WTC11 (cell line): ENCODE measurements around the gene PPP4R4. TPM values are rescaled to one million over a fixed set of nuclear protein-coding genes. Genes with fewer than 3 reads are reported as not detected.

Experiments used
- ATAC-seq: fragments of 200-7000 bp; cut with Tn5 transposase; 2 replicates; pipeline ENCODE4 v1.10.0; 2021; ENCODE audit warnings: mild to moderate bottlenecking, moderate library complexity
- Bru-seq: library from RNA; stranded (reverse); fragments of 400-500 nt; gene quantifications from one replicate; lab custom pipeline; 2021; lab: Mats Ljungman, UMichigan
- CTCF ChIA-PET: fragments of 300-600 bp; sonication (Branson Sonifier 250); formaldehyde crosslinking; loops from one replicate; lab custom pipeline; 2021; ENCODE audit warnings: antibody characterized with exemption; lab: Charles Lee
- POLR2A ChIA-PET: fragments of 350-600 bp; sonication (Branson Sonifier 250); formaldehyde crosslinking; loops from one replicate; lab custom pipeline; 2021; ENCODE audit warnings: antibody characterized with exemption; lab: Charles Lee
- DNase-seq: peaks from one replicate; pipeline ENCODE4 v3.0.0; 2021; ENCODE audit warnings: low spot score
- H3K27ac Mint-ChIP-seq: 2 replicates; pipeline ENCODE4 v1.8.0; 2021; ENCODE audit warnings: mixed read lengths
- H3K27me3 Mint-ChIP-seq: 2 replicates; pipeline ENCODE4 v1.8.0; 2021; ENCODE audit warnings: low read depth, mild to moderate bottlenecking, moderate library complexity, mixed read lengths
- H3K36me3 Mint-ChIP-seq: 2 replicates; pipeline ENCODE4 v1.8.0; 2021; ENCODE audit warnings: mixed read lengths
- H3K4me1 Mint-ChIP-seq: 2 replicates; pipeline ENCODE4 v1.8.0; 2022; ENCODE audit warnings: mixed read lengths
- H3K4me3 Mint-ChIP-seq: 2 replicates; pipeline ENCODE4 v1.8.0; 2021; ENCODE audit warnings: mild to moderate bottlenecking, moderate library complexity, mixed read lengths
- H3K9me3 Mint-ChIP-seq: 2 replicates; pipeline ENCODE4 v1.8.0; 2021; ENCODE audit warnings: mixed read lengths
- ATF1 ChIP-seq: sonication (generic); formaldehyde crosslinking; IDR thresholded peaks from 2 replicates; pipeline ENCODE4 v1.8.1; 2023; ENCODE audit warnings: mild to moderate bottlenecking, moderate library complexity, missing genetic modification reagents
- ELF4 ChIP-seq: sonication (generic); formaldehyde crosslinking; IDR thresholded peaks from 2 replicates; pipeline ENCODE4 v1.8.1; 2022; ENCODE audit warnings: low read depth, mild to moderate bottlenecking, moderate library complexity, missing genetic modification reagents
- ETV6 ChIP-seq: sonication (generic); formaldehyde crosslinking; IDR thresholded peaks from 2 replicates; pipeline ENCODE4 v1.8.1; 2022; ENCODE audit warnings: mild to moderate bottlenecking, missing genetic modification reagents
- JUN ChIP-seq: sonication (generic); formaldehyde crosslinking; IDR thresholded peaks from 2 replicates; pipeline ENCODE4 v1.8.0; 2023; ENCODE audit warnings: mild to moderate bottlenecking, missing genetic modification reagents
- KAT7 ChIP-seq: sonication (generic); formaldehyde crosslinking; IDR thresholded peaks from 2 replicates; pipeline ENCODE4 v1.8.1; 2023; ENCODE audit warnings: missing genetic modification reagents, mild to moderate bottlenecking, borderline replicate concordance
- NFATC4 ChIP-seq: fragments of 250-450 bp; sonication (Bioruptor Pico); IDR thresholded peaks from 2 replicates; pipeline ENCODE4 v1.9.0; 2021; ENCODE audit warnings: mild to moderate bottlenecking
- NFYB ChIP-seq: sonication (generic); formaldehyde crosslinking; conservative IDR thresholded peaks from 2 replicates; pipeline ENCODE4 v1.8.0; 2022; ENCODE audit warnings: low read depth, missing genetic modification reagents
- NR1H2 ChIP-seq: sonication (generic); formaldehyde crosslinking; IDR thresholded peaks from 2 replicates; pipeline ENCODE4 v1.9.0; 2021; ENCODE audit warnings: mild to moderate bottlenecking, moderate library complexity, missing genetic modification reagents
- OVOL2 ChIP-seq: fragments of 250-450 bp; sonication (Bioruptor Pico); IDR thresholded peaks from 2 replicates; pipeline ENCODE4 v1.9.0; 2021; ENCODE audit warnings: mild to moderate bottlenecking, borderline replicate concordance
- PRRX2 ChIP-seq: fragments of 250-450 bp; sonication (Bioruptor Pico); IDR thresholded peaks from 2 replicates; pipeline ENCODE4 v1.8.0; 2021; ENCODE audit warnings: mild to moderate bottlenecking
- SOX15 ChIP-seq: fragments of 250-450 bp; sonication (Bioruptor Pico); IDR thresholded peaks from 2 replicates; pipeline ENCODE4 v1.9.0; 2021; ENCODE audit warnings: mild to moderate bottlenecking
- SP1 ChIP-seq: sonication (generic); formaldehyde crosslinking; conservative IDR thresholded peaks from 2 replicates; pipeline ENCODE4 v1.8.1; 2022; ENCODE audit warnings: missing genetic modification reagents
- ZBTB21 ChIP-seq: sonication (generic); formaldehyde crosslinking; IDR thresholded peaks from 2 replicates; pipeline ENCODE4 v1.8.1; 2023; ENCODE audit warnings: mild to moderate bottlenecking, missing genetic modification reagents, borderline replicate concordance
- ZNF121 ChIP-seq: sonication (generic); formaldehyde crosslinking; IDR thresholded peaks from 2 replicates; pipeline ENCODE4 v1.8.0; 2023; ENCODE audit warnings: missing genetic modification reagents
- ZNF232 ChIP-seq: sonication (generic); formaldehyde crosslinking; IDR thresholded peaks from 2 replicates; pipeline ENCODE4 v1.8.0; 2022; ENCODE audit warnings: mild to moderate bottlenecking, missing genetic modification reagents
- long read RNA-seq, 3 experiments: library from RNA in 1 of 3; library from capped mRNA in 1 of 3; library from polyadenylated mRNA in 1 of 3; unstranded in 2 of 3; stranded (forward) in 1 of 3; transcript quantifications; one replicate each; pipeline ENCODE4 v2.0.0, GENCODE V29; 2021
- total RNA-seq: library from RNA; stranded (reverse); gene quantifications from 3 replicates; pipeline ENCODE4 v1.2.3, GENCODE V29; 2021
- TF ChIP-seq, protein P1 (sequence below): sonication (generic); formaldehyde crosslinking; IDR thresholded peaks from 2 replicates; pipeline ENCODE4 v1.8.1; 2023; ENCODE audit warnings: mild to moderate bottlenecking, moderate library complexity, missing genetic modification reagents
- TF ChIP-seq, protein P2 (sequence below): sonication (generic); formaldehyde crosslinking; IDR thresholded peaks from 2 replicates; pipeline ENCODE4 v1.8.0; 2022; ENCODE audit warnings: mild to moderate bottlenecking, missing genetic modification reagents
- TF ChIP-seq, protein P3 (sequence below): sonication (generic); formaldehyde crosslinking; IDR thresholded peaks from 2 replicates; pipeline ENCODE4 v1.8.0; 2023; ENCODE audit warnings: mild to moderate bottlenecking, missing genetic modification reagents
- TF ChIP-seq, protein P4 (sequence below): sonication (generic); formaldehyde crosslinking; IDR thresholded peaks from 2 replicates; pipeline ENCODE4 v1.8.1; 2022; ENCODE audit warnings: mild to moderate bottlenecking, moderate library complexity, missing genetic modification reagents
- TF ChIP-seq, protein P5 (sequence below): sonication (generic); formaldehyde crosslinking; IDR thresholded peaks from 2 replicates; pipeline ENCODE4 v1.8.0; 2022; ENCODE audit warnings: mild to moderate bottlenecking, missing genetic modification reagents
- TF ChIP-seq, protein P6 (sequence below): sonication (generic); formaldehyde crosslinking; IDR thresholded peaks from 2 replicates; pipeline ENCODE4 v1.8.1; 2022; ENCODE audit warnings: mild to moderate bottlenecking, missing genetic modification reagents, moderate library complexity, borderline replicate concordance

PPP4R4 gene, protein sequence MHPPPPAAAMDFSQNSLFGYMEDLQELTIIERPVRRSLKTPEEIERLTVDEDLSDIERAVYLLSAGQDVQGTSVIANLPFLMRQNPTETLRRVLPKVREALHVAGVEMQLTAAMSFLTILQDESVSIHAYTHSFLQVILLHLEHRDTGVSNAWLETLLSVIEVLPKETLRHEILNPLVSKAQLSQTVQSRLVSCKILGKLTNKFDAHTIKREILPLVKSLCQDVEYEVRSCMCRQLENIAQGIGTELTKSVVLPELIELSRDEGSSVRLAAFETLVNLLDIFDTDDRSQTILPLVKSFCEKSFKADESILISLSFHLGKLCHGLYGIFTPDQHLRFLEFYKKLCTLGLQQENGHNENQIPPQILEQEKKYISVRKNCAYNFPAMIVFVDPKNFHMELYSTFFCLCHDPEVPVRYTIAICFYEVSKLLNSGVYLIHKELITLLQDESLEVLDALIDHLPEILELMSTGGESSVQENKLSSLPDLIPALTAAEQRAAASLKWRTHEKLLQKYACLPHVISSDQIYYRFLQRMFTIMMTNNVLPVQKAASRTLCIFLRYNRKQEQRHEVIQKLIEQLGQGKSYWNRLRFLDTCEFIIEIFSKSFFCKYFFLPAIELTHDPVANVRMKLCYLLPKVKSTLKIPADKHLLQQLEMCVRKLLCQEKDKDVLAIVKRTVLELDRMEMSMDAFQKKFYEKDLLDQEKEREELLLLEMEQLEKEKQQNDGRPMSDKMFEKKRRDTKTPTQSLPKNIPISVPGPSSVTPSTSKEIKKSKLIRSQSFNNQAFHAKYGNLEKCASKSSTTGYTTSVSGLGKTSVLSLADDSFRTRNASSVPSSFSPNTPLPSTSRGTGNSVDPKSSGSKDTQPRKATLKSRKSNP
- total RNA-seq (8.1 to 9.6 TPM (median 8.2 TPM) in 3 replicates), Bru-seq, nascent RNA (percentile 68 among the genes with signal in this experiment)
- long read RNA-seq, experiment 1, transcript PPP4R4-201 (25 exons, 3,868 nt) = major isoform, 8 of 14 reads
- long read RNA-seq, experiment 1, partial matches to known transcripts = 1 of 14 reads
- long read RNA-seq, experiment 1, other reads (novel, unspliced or antisense) = 5 of 14 reads
- long read RNA-seq, experiment 2, partial matches to known transcripts = 3 of 10 reads
- long read RNA-seq, experiment 2, other reads (novel, unspliced or antisense) = 6 of 10 reads
- long read RNA-seq, experiment 3 = 0 reads

DNA sequence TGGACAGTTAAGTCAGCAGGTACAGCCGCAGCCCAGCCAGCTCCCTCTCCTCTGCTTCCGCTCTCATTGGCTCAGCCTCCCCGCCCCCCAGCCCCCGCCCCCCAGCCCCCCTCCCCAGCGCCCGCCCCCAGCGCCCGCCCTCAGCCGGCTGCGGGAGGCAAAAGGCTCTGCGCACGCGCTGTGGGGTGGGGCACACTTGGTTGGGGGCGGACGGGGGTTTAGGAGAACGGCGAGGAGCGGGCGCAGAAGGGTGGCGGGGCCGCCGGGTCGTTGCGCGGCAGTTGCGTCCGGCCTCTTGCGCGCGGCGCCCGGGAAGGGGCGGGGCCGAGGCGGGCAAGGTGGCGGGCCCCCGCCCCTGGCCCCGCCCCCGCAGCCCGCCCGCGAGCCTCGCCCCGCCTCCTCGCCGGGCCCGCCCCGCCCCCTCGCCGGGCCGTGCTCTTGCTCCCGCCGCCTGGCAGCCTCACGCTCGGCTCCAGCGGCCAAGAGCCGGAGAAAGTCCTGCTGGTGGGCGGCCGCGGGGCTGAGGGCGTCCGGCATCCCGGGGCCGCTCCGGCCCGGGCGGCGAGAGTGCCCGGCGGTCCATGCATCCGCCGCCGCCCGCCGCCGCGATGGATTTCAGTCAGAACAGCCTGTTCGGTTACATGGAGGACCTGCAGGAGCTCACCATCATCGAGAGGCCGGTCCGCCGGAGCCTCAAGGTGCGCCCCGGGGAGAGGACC is at the start of gene PPP4R4:
PPP4R4 (plus strand) TSS at position 438 of the 719 bp plus-strand sequence; CDS start at position 582, 144 bp downstream.
- Mint-ChIP-seq H3K36me3 (no peaks in the 10 kb centered on the region), H3K4me3 (peak within 1 kb of the TSS; percentile 88), H3K27me3 (peaks cover 50% of the 10 kb centered on the region), H3K4me1 (peaks cover 30% of the 10 kb centered on the region), H3K27ac (peak within 1 kb of the TSS; percentile 60), H3K9me3 (peaks cover 4% of the 10 kb centered on the region; the same call in 1 of the 2 replicates)
- ChIA-PET POLR2A (interaction anchor here (1.2 to 1.4 kb wide), 3 partner anchors 9 to 29 kb away, joined by 3 to 6 read pairs (median 5); no protein-coding TSS in a partner anchor), CTCF (interaction anchor here (0.6 to 3.2 kb wide), 13 partner anchors 9 to 235 kb away, joined by 3 to 41 read pairs (median 6); partner anchors contain the start of gene IFI27L2)
- no peak; the same call in none of the 2 replicates for TF ChIP-seq SP1
- TF ChIP-seq KAT7 (CRISPR knock-in tag) = 0 out of 2 replicates have a peak, but pooled peaks have one; percentile 58
- no peak for TF ChIP-seq NR1H2 (CRISPR knock-in tag)
- TF ChIP-seq NFYB (CRISPR knock-in tag) = no peak
- no peak for TF ChIP-seq PRRX2 (CRISPR knock-in tag)
- TF ChIP-seq, protein P1, sequence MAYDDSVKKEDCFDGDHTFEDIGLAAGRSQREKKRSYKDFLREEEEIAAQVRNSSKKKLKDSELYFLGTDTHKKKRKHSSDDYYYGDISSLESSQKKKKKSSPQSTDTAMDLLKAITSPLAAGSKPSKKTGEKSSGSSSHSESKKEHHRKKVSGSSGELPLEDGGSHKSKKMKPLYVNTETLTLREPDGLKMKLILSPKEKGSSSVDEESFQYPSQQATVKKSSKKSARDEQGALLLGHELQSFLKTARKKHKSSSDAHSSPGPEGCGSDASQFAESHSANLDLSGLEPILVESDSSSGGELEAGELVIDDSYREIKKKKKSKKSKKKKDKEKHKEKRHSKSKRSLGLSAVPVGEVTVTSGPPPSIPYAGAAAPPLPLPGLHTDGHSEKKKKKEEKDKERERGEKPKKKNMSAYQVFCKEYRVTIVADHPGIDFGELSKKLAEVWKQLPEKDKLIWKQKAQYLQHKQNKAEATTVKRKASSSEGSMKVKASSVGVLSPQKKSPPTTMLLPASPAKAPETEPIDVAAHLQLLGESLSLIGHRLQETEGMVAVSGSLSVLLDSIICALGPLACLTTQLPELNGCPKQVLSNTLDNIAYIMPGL (CRISPR knock-in tag) = no peak; the same call in 1 of the 2 replicates
- TF ChIP-seq ETV6 (CRISPR knock-in tag) = peak; percentile 74; the same call in 1 of the 2 replicates
- no peak for TF ChIP-seq SOX15
- no peak for TF ChIP-seq ATF1
- TF ChIP-seq ZBTB21 (CRISPR knock-in tag) = no peak
- TF ChIP-seq ZNF121 (CRISPR knock-in tag) = no peak
- TF ChIP-seq OVOL2 (CRISPR knock-in tag) = no peak
- TF ChIP-seq NFATC4 (CRISPR knock-in tag) = no peak
- TF ChIP-seq, protein P2, sequence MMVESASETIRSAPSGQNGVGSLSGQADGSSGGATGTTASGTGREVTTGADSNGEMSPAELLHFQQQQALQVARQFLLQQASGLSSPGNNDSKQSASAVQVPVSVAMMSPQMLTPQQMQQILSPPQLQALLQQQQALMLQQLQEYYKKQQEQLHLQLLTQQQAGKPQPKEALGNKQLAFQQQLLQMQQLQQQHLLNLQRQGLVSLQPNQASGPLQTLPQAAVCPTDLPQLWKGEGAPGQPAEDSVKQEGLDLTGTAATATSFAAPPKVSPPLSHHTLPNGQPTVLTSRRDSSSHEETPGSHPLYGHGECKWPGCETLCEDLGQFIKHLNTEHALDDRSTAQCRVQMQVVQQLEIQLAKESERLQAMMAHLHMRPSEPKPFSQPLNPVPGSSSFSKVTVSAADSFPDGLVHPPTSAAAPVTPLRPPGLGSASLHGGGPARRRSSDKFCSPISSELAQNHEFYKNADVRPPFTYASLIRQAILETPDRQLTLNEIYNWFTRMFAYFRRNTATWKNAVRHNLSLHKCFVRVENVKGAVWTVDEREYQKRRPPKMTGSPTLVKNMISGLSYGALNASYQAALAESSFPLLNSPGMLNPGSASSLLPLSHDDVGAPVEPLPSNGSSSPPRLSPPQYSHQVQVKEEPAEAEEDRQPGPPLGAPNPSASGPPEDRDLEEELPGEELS (CRISPR knock-in tag) = 0 out of 2 replicates have a peak, but pooled peaks have one; percentile 33
- TF ChIP-seq, protein P3, sequence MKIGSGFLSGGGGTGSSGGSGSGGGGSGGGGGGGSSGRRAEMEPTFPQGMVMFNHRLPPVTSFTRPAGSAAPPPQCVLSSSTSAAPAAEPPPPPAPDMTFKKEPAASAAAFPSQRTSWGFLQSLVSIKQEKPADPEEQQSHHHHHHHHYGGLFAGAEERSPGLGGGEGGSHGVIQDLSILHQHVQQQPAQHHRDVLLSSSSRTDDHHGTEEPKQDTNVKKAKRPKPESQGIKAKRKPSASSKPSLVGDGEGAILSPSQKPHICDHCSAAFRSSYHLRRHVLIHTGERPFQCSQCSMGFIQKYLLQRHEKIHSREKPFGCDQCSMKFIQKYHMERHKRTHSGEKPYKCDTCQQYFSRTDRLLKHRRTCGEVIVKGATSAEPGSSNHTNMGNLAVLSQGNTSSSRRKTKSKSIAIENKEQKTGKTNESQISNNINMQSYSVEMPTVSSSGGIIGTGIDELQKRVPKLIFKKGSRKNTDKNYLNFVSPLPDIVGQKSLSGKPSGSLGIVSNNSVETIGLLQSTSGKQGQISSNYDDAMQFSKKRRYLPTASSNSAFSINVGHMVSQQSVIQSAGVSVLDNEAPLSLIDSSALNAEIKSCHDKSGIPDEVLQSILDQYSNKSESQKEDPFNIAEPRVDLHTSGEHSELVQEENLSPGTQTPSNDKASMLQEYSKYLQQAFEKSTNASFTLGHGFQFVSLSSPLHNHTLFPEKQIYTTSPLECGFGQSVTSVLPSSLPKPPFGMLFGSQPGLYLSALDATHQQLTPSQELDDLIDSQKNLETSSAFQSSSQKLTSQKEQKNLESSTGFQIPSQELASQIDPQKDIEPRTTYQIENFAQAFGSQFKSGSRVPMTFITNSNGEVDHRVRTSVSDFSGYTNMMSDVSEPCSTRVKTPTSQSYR = no peak
- 0 out of 2 replicates have a peak, but pooled peaks have one; percentile 71 for TF ChIP-seq ELF4 (CRISPR knock-in tag)
- TF ChIP-seq, protein P4, sequence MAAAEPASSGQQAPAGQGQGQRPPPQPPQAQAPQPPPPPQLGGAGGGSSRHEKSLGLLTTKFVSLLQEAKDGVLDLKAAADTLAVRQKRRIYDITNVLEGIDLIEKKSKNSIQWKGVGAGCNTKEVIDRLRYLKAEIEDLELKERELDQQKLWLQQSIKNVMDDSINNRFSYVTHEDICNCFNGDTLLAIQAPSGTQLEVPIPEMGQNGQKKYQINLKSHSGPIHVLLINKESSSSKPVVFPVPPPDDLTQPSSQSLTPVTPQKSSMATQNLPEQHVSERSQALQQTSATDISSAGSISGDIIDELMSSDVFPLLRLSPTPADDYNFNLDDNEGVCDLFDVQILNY (CRISPR knock-in tag) = no peak
- no peak for TF ChIP-seq JUN (CRISPR knock-in tag)
- no peak for TF ChIP-seq ZNF232 (CRISPR knock-in tag)
- TF ChIP-seq, protein P5, sequence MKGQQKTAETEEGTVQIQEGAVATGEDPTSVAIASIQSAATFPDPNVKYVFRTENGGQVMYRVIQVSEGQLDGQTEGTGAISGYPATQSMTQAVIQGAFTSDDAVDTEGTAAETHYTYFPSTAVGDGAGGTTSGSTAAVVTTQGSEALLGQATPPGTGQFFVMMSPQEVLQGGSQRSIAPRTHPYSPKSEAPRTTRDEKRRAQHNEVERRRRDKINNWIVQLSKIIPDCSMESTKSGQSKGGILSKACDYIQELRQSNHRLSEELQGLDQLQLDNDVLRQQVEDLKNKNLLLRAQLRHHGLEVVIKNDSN (CRISPR knock-in tag) = no peak
- TF ChIP-seq, protein P6, sequence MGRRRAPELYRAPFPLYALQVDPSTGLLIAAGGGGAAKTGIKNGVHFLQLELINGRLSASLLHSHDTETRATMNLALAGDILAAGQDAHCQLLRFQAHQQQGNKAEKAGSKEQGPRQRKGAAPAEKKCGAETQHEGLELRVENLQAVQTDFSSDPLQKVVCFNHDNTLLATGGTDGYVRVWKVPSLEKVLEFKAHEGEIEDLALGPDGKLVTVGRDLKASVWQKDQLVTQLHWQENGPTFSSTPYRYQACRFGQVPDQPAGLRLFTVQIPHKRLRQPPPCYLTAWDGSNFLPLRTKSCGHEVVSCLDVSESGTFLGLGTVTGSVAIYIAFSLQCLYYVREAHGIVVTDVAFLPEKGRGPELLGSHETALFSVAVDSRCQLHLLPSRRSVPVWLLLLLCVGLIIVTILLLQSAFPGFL = no peak
- DNase-seq (peak; percentile 98), ATAC-seq (peak; percentile 89)
